ENCODE measurements around the gene TDRD10.

TDRD10 gene, protein sequence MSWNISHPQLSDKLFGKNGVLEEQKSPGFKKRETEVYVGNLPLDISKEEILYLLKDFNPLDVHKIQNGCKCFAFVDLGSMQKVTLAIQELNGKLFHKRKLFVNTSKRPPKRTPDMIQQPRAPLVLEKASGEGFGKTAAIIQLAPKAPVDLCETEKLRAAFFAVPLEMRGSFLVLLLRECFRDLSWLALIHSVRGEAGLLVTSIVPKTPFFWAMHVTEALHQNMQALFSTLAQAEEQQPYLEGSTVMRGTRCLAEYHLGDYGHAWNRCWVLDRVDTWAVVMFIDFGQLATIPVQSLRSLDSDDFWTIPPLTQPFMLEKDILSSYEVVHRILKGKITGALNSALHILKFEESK

DNA sequence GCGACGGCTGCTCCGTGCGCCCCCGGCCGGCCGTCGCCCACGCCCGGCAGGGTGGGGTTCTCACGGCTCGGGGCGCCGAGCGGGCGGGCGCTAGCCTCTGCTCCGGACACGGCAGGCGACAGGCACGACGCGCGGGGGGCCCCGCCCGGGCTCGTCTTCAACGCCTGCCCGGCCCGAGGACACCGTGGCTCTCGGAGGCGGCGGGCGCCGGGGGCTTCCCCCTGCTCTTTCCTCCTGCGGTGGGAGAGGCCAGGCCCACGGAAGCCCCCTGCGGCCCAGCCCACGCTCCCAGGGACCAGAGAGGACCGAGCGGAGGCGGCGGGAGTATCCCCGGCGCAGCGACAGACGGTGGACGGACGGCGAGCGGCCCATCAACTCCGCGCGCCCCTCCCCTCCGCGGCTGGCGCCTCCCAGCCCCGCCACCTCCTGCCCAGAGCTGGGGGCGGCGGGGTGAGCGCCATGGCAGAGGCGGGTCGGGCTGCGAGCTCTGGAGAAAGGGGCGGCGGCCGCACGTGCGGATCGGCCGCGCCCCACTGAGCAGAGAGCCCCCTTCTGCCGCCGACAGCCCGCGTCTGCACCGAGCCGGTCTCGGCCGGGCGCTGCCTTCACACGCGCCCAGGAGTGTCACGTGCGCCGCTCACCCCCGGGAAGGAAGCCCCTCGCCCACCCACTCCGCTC is at the start of gene TDRD10, which contains the start of gene SHE:
TDRD10 (plus strand) TSS at position 154 of the 678 bp plus-strand sequence. CDS start 4,685 bp downstream, outside the sequence.
SHE (minus strand) TSS at position 347 of the 678 bp plus-strand sequence. CDS start 386 bp downstream, outside the sequence.
- DNase-seq = peak in 1 of 3 donors; percentile 54

DNA sequence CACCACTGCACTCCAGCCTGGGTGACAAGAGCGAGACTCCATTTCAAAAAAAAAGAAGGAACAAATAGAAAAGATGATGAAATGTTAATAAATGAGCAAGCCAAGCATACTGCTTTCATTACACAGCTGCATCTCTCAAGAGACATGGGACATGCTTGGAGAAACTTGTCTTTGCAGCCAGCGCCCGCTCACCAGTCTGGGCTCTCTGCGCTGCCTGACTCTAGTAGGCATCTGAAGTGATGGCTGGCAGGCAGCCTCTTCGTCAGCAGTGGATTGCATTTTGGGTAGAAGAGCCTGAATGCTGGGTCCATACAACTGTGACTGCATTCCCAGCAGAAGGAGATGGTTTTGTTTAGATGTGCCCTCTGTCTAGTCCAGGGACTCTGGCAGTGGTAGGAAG is 48.9 kb upstream of the TDRD10 start:
- DNase-seq = peak in 2 of 3 donors; percentile 41 to 49

DNA sequence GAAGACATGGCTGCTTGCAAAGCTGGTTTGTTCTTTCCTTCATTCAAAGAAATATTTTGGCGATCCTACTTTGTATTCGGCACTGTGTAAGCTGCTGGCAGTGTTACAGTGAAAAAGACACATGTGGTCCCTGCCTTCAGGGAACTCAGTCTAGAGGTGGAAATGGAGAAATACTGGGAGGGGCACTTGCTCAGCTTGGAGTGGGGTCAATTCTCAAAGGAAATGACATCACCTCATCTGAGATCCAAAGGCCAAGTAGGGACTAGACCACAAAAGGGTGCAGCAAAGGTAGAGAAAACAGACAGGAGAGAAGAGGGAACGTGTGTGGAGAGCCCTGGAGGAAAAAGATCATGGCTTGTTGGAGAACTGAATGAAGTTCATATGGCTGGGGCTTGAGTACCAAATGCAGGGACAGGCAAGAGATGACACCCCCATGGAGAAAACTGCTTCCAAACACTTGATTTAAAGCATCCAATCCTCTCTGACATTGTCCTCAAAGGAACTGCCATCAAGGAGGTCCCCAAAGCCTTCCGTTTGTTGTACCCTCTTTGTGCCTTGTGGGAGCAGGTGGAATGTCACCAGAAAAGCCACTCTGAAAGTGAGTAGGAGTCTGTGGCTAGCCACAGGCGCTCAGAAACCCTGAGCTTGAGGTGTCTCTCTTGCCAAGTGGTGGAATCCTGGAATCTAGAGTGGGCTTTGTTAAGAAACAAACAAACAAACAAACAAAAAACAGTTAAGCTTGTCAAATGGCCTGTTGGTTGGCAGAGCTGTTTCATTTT is 48.3 kb upstream of the TDRD10 start:
- DNase-seq = peak; percentile 42 to 64 (median 53)

DNA sequence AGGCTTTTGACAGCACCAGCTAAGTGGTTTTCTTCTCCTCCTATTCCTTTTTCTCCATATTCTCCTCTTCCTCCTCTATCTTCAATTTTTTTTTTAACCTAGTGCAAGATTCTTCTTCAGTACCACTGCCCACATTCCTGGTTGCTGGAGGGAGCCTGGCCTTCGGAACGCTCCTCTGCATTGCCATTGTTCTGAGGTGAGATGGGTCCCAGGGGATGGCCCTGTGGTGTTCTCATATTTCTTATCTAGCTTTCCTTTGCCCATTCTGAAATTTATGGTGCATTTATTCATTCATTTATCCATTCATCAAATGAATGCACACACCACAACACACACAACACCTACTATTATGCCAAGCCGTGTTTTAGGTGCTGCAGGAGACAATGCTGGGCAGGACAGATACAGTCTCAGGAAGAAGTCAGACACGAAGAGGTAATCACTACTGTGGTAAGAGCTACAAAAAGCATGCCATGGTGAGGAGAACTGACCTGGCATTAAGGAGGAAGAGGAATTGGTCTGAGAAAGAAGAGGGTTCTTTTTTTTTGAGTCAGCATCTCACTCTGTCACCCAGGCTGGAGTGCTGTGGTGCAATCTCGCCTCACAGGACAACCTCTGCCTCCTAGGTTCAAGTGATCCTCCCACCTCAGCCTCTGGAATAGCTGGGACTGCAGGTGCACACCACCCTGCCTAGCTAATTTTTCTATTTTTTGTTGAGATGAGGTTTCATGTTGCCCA is 47.5 kb upstream of the TDRD10 start:
- peak; percentile 58 to 64 (median 61) for DNase-seq

DNA sequence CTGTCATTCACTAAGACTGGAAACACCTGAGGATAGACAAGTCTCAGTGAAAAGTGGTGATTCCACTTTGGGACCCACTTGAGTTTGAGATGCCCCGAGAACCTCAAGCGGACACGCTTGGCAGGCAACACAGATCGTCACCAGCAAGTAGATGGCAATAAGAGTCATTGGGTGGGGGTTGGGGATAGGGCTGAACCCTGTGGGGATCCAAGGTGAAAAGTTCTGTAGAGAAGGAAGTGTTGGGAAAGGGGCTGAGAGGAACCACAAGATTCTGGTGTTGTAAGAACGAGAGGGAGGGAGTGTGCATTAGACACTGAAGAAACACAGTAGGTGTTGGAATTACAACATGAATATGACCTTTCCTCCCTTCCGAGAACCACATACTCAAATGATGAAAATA is 45.4 kb upstream of the TDRD10 start:
- DNase-seq = peak; percentile 53 to 66 (median 54)

DNA sequence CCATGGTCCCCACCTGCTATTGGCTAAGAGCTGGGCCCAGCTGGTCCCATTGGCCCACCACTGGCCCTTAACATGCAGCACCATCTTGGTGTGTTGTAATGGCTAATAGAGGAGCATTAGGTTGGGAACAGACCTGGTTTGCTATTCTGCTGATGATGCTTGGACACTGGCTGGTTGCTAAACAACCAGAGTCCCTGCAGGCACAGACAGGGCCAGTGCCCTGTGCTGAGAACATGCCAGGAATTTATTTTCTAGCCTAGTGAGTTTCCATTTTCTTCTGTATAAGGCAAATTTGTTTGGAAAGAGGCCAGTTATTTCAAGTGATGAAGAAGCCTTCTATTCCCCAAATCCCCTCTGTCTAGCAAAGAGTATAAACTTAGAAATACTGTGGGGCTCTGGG is 42.9 kb upstream of the TDRD10 start:
- no peak for DNase-seq

DNA sequence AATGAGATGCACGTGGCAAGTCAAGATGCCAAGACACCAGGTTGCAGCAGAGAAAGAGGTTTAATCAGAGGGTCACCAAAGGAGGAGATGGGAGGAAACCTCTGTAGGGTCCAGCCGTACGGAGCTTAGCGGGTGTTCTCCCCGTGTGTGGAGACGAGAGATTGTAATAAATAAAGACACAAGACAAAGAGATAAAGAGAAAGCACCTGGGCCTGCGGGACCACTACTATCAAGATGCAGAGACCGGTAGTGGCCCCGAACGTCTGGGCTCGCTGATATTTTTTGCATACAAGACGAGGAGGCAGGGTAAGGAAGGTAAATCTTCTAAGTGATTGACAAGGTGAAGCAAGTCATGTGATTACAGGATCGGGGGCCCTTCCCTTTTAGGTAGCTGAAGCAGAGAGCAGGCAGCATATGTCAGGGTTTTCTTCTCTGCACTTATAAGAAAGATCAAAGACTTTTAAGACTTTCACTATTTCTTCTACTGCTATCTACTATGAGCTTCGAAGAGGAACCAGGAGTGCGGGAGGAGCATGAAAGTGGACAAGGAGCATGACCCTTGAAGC is 41.2 kb upstream of the TDRD10 start:
- DNase-seq = no peak

DNA sequence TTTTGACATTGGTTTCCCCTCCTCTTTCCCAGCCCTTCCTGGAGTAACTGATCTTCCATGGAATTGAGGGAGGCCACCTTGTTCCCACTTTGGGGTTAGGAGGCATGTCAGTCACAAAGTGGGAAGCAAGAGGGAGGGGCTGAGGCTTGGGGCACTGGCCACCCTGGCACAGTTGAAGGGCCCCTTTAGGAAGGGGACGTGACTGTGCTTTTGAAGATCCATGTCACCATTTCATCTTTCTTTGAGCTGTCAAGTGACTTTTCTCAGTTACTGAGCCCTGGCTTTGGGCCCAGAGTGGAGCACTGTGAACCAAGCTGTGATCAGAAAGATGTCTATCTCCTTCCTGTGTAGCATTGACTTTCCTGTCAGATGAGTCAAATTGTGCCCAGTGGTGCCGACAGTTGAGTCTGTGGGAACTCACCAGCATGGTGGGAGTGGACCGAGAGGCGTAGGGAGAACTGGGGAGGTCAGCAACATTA is 38.5 kb upstream of the TDRD10 start:
- DNase-seq = peak; percentile 82 to 92 (median 84)

DNA sequence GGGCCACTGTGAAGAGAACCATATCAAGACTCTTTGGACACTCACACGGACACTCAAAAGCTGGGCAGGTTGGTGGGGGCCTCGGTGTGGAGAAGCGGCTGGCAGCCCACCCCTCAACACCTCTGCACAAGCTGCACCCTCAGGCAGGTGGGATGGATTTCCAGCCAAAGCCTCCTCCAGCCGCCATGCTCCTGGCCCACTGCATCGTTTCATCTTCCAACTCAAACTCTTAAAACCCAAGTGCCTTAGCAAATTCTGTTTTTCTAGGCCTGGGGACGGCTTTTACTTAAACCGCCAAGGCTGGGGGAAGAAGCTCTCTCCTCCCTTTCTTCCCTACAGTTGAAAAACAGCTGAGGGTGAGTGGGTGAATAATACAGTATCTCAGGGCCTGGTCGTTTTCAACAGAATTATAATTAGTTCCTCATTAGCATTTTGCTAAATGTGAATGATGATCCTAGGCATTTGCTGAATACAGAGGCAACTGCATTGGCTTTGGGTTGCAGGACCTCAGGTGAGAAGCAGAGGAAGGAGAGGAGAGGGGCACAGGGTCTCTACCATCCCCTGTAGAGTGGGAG is 36.3 kb upstream of the TDRD10 start:
- peak in 1 of 3 donors; percentile 47 for DNase-seq

DNA sequence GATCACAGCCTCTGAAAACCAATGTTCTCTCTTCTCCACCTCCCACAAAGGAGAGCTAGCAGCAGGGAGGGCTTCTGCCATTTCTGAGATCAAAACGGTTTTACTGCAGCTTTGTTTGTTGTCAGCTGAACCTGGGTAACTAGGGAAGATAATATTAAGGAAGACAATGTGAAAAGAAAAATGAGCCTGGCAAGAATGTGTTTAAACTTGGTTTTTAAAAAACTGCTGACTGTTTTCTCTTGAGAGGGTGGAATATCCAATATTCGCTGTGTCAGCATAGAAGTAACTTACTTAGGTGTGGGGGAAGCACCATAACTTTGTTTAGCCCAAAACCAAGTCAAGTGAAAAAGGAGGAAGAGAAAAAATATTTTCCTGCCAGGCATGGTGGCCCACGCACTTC is 35.8 kb upstream of the TDRD10 start:
- DNase-seq = peak in 1 of 3 donors; percentile 36

DNA sequence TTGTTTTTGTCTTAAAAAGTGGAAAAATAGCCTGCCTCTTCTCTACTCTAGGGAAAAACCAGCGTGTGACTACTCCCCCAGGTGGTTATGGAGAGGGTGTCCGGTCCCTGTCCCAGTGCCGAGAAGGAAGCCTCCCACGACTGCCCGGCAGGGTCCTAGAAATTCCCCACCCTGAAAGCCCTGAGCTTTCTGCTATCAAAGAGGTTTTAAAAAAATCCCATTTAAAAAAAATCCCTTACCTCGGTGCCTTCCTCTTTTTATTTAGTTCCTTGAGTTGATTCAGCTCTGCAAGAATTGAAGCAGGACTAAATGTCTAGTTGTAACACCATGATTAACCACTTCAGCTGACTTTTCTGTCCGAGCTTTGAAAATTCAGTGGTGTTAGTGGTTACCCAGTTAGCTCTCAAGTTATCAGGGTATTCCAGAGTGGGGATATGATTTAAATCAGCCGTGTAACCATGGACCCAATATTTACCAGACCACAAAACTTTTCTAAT is 35.0 kb upstream of the TDRD10 start:
- peak; percentile 93 to 97 (median 94) for DNase-seq

DNA sequence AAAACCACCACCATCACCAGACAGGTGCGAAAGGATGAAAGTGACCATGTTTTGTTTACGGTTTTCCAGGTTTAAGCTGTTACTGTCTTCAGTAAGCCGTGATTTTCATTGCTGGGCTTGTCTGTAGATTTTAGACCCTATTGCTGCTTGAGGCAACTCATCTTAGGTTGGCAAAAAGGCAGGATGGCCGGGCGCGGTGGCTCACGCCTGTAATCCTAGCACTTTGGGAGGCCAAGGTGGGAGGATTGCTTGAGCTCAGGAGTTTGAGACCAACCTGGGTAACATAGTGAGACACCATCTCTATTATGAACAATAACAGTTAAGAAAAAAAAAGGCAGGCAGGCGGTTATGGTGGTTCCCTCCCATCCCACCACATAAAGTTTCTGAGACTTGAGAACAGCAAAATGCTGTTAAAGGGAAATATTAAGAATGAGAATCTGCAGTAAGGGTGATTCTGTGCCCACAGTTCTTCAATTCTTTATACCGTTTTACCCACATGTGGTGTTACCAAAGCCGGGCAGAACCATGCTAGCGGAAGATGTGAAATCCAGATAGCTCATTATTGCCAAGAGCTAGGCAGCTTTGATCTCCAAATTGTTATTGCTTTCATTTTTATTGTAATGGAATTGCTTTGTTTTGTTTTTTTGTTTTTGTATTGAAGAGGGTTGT is 34.5 kb upstream of the TDRD10 start:
- DNase-seq = no peak

DNA sequence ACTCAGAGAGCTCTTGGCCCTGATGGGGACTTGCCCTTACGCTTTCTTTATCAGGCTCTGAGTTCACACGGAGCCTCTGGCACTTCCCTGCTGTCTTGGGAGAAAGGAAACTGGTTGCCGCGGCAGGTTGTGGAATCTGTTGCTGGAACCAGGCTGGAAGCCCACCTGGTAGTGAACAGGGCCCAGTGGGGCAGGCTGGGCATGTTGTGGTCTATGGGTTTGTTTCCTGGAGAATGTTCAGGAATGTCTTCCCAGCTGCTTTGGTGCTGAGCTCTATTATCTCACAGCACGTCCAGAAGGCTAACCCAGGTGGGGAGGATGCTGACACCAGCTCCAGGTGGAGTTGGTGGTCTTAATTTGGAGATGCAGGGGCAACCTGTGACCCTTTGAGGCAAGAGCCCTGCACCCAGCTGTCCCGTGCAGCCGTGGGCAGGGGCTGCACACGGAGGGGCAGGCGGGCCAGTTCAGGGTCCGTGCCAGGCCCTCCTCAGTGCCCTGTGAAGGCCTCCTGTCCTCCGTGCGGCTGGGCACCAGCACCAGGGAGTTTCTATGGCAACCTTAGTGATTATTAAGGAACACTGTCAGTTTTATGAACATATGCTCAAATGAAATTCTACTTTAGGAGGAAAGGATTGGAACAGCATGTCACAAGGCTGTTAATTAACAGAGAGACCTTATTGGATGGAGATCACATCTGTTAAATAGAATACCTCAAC is 33.3 kb upstream of the TDRD10 start:
- no peak for DNase-seq

DNA sequence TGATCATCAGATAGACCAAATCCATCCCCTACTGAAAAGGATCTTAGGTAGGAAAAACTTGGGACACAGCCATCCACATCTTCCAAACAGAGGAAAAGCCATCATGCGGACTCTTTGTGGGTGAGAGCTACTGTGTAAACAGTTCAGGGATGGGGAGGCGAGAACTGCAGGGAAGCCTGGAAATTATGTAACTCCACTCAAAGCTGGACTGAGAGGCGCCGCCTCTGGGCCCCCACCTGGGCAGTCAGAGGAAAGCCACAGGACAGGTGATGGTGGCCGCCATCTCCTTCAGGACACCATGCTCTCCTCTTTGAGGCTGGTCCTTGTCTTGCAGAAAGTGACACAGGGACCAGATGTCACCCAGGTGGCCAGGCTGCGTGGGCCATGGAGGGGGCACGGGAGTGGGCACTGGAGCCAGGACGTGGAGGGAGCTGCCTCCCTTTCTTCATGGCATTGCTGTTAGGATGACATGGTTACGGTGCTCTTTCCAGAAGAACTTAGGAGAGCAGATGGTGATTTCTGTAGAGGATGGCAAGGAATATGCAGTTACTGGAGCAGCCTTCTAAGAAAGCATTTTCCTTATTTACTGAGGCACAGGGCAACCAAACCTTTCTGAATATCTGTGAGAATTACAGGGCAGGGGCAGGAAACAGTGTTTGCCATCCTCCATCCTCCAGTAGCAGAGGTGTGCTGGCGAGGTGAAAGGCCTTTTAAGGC is 32.0 kb upstream of the TDRD10 start:
- no peak for DNase-seq

DNA sequence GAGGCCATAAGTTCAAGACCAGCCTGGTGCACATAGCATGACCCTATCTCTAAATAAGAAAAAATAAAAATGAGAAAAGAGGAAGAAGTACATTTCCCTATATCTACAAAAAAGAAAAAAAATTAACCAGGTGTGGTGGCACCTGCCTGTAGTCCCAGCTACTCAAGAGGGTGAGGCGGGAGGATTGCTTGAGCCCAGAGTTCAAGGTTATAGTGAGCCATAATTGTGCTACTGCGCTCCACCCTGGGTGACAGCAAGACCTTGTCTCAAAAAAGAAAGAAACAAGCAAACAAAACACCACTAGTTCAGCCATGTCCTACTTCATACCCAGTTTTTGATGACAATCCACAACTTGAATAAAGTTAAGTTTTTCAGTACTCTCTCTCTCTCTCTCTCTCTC is 30.7 kb upstream of the TDRD10 start:
- no peak for DNase-seq

DNA sequence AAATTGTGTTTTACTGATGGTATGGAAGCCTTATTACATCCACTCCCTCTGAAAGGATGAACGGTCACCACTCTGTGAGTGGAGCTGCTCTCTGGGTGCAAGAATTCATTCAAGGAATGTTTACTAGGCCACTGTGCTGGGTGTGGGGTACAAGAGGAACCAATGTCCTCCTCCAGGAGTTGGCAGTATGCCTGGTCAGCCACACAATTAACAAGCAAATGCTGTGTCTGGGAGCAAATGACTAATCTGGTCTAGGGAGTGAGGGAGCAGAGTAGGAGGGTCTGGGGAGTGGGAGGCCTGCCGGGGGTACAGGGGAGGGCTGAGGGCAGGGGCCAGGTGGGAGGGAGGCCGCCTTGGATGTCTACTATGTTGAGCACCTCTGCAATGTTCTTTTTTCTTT is 27.2 kb upstream of the TDRD10 start:
- DNase-seq = peak; percentile 77 to 84 (median 79)

DNA sequence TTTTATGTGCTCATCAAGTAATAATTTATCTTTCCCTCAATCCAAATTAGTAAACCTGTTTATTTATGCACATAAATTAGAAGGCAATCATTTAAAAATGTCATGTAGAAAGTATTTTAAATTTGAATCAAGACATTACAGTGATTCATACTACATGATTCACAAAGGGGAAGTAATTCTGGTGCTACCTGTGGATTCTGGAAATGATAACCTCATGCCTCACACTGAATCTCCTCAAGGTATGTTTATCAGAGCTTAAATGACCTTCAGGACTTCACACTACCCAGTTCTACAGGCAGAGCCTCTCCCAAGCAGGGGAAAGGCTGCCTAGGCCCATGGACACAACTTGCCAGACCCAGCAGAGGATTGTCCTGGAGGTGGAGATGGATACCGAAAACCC is 25.2 kb upstream of the TDRD10 start:
- DNase-seq = no peak

DNA sequence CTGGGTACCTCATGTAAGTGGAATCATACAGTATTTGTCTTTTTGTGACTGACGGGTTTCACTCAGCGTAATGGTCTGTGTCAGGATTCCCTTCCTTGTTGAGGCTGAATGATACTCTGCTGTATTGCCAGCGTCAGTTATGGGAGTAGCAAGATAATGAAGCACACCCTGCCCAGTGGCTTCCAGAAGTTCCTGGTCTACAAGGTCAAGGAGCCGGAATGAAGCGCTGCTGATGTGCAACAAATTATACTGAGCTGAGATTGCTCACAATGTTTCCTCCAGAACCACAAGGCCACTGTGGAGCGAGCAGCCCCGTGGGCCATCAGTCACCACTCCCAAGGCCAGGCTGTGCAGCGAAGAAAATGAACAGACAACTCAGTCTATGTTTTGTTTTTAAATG is 24.0 kb upstream of the TDRD10 start:
- DNase-seq = no peak

DNA sequence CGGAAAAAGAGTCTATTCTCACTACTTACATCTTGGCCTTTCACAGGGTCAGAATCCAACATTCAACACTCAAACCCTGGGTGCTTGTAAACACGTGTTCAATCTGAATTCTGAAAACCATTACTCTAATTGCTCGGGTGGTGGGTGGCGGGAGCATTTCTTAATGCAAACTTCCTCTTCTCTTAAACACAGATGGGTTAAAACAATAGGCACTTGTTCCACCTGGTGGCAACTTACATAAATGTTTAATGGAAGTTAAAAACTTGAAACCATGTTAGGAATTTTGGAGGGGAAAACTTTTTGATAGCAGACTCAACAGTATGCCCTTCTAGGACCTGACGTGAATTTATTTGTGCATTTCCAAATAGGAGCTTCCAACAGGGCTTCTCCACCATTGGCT is 23.4 kb upstream of the TDRD10 start:
- peak; percentile 75 to 88 (median 80) for DNase-seq

Measured in suppressor macrophage treated with lipopolysaccharide for 1 hour (primary cell).